ENCODE measurements around the gene NOC3L. TPM values are rescaled to one million over a fixed set of nuclear protein-coding genes. Genes with fewer than 3 reads are reported as not detected.
A peak's percentile ranks its signal among the peaks of the same experiment; 100 is the strongest.

Gene NOC3L
- total RNA-seq, 1 donor, result 21.0 TPM

DNA sequence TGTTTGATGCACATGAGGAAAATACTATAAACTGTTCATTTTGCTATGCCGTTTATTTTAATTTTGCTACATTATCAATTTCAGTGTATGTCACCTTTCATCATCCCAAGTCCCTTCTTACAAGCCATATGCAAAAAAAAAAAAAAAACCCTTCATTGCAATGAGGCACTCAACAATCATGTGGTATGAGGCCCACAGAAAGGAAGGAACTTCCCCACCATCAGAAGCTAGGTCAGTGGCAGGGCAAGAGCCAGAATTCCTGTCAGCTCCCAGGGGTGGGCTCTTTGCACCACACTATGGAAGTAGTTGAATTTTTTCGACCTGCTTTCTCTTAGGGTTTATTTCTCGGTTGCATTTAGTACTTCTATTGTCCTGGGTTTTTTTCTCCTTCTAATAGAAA, 75.4 kb downstream of the NOC3L start:
- Histone ChIP-seq H3K27ac (ENCODE audit: low read depth, low read length) (no peak overlapping the region), H3K27me3 (ENCODE audit: insufficient read depth, low read length) (no peaks in the 10 kb centered on the region), H3K4me1 (ENCODE audit: insufficient read depth, low read length) (peaks cover 18% of the 10 kb centered on the region), H3K9me3 (ENCODE audit: low read depth, low read length) (no peaks in the 10 kb centered on the region), H3K36me3 (ENCODE audit: insufficient read depth, low read length) (no peaks in the 10 kb centered on the region), H2AFZ (ENCODE audit: low read length) (no peak overlapping the region), H3K4me3 (ENCODE audit: insufficient read depth, low read length) (no peak overlapping the region), H3K4me2 (ENCODE audit: insufficient read depth, low read length) (peak overlapping the region; percentile 46), H4K20me1 (ENCODE audit: insufficient read depth, low read length) (no peaks in the 10 kb centered on the region), H3K79me2 (ENCODE audit: insufficient read depth, low read length) (no peaks in the 10 kb centered on the region)
- TF ChIP-seq, protein P1, sequence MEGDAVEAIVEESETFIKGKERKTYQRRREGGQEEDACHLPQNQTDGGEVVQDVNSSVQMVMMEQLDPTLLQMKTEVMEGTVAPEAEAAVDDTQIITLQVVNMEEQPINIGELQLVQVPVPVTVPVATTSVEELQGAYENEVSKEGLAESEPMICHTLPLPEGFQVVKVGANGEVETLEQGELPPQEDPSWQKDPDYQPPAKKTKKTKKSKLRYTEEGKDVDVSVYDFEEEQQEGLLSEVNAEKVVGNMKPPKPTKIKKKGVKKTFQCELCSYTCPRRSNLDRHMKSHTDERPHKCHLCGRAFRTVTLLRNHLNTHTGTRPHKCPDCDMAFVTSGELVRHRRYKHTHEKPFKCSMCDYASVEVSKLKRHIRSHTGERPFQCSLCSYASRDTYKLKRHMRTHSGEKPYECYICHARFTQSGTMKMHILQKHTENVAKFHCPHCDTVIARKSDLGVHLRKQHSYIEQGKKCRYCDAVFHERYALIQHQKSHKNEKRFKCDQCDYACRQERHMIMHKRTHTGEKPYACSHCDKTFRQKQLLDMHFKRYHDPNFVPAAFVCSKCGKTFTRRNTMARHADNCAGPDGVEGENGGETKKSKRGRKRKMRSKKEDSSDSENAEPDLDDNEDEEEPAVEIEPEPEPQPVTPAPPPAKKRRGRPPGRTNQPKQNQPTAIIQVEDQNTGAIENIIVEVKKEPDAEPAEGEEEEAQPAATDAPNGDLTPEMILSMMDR (IDR thresholded peaks at IDR 0.05; ENCODE audit: extremely low read depth, low read depth, low read length), result no peak
- DNase-seq (ENCODE audit: insufficient read length, low spot score, missing footprints), result no peak

DNA sequence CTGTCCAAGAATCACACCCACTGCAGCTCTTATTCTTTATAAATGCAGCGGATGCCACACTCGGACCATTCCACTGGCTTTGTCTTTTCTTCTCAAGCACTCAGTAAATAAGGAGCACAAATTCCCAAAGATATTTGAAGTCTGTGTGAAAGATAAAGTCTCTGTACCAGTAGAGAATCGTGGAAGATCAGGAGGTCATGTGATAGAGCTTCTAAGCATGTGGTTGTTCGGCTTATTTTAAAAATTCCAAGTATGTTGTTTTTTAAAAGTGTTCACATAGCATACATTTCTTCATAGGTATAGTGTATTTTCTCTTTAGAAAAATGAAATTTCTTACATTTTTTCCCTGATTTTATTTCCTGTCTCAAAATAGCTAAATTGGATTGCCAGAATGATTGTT, 75.8 kb downstream of the NOC3L start:
- H4K20me1 ChIP-seq (ENCODE audit: insufficient read depth, low read length), result no peaks in the 10 kb centered on the region
- no peaks in the 10 kb centered on the region for H3K79me2 ChIP-seq (ENCODE audit: insufficient read depth, low read length)
- TF ChIP-seq, protein P1 (IDR thresholded peaks at IDR 0.05; ENCODE audit: extremely low read depth, low read depth, low read length), result no peak
- no peak overlapping the region for H2AFZ ChIP-seq (ENCODE audit: low read length)
- H3K4me2 ChIP-seq (ENCODE audit: insufficient read depth, low read length), result peak overlapping the region; percentile 46
- H3K27ac ChIP-seq (ENCODE audit: low read depth, low read length), result no peak overlapping the region
- no peaks in the 10 kb centered on the region for H3K27me3 ChIP-seq (ENCODE audit: insufficient read depth, low read length)
- no peak for DNase-seq (ENCODE audit: insufficient read length, low spot score, missing footprints)
- H3K4me1 ChIP-seq (ENCODE audit: insufficient read depth, low read length), result peaks cover 14% of the 10 kb centered on the region
- no peaks in the 10 kb centered on the region for H3K36me3 ChIP-seq (ENCODE audit: insufficient read depth, low read length)
- H3K4me3 ChIP-seq (ENCODE audit: insufficient read depth, low read length), result peak overlapping the region; percentile 10
- no peaks in the 10 kb centered on the region for H3K9me3 ChIP-seq (ENCODE audit: low read depth, low read length)

DNA sequence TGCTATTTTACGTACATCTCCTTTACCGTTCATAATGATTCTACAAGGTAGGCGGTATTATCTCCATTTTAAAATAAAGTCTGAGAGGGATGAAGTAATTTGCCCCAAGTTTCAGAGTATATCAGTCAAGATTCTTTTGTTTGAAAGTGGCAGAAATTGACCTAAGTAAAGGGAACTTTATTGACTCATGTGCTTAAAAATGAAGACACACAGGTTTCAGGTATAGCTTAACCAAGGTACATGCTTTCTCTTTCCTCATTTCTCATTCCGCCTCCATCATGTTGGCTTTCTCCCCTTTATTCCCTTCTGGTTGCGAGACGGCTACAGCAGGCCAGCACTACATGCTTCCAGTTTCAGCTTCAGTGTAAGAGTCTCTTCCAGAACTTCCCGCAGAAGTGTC, 77.5 kb downstream of the NOC3L start:
- TF ChIP-seq, protein P1 (IDR thresholded peaks at IDR 0.05; ENCODE audit: extremely low read depth, low read depth, low read length), result no peak
- Histone ChIP-seq H4K20me1 (ENCODE audit: insufficient read depth, low read length) (no peaks in the 10 kb centered on the region), H3K9me3 (ENCODE audit: low read depth, low read length) (no peaks in the 10 kb centered on the region)

More for the DNA sequence above, 77.5 kb downstream of the NOC3L start:
- Histone ChIP-seq H3K27ac (ENCODE audit: low read depth, low read length) (no peak overlapping the region), H3K4me1 (ENCODE audit: insufficient read depth, low read length) (peaks cover 14% of the 10 kb centered on the region), H3K4me3 (ENCODE audit: insufficient read depth, low read length) (no peak overlapping the region), H3K36me3 (ENCODE audit: insufficient read depth, low read length) (no peaks in the 10 kb centered on the region), H3K79me2 (ENCODE audit: insufficient read depth, low read length) (no peaks in the 10 kb centered on the region), H3K4me2 (ENCODE audit: insufficient read depth, low read length) (no peak overlapping the region), H3K27me3 (ENCODE audit: insufficient read depth, low read length) (no peaks in the 10 kb centered on the region), H2AFZ (ENCODE audit: low read length) (no peak overlapping the region)
- DNase-seq (ENCODE audit: insufficient read length, low spot score, missing footprints), result no peak

Other genes with a start within 250 kb of the NOC3L start
- 38.6 and 43.1 TPM in 2 replicates for gene TBC1D12, start 39.6 kb upstream of the NOC3L start, total RNA-seq
- gene HELLS, start 182.8 kb upstream of the NOC3L start, total RNA-seq, result 5.8 and 9.4 TPM in 2 replicates

Data from osteoblast (primary cell).